GM19238 (cell line): ENCODE results near the gene KRTAP3-2.

Experiments used
- DNase-seq: peaks from one replicate; pipeline ENCODE4 v3.0.0; 2011; ENCODE audit warnings: low spot score; ENCODE audit not compliant: insufficient read length

Gene KRTAP3-2

DNA sequence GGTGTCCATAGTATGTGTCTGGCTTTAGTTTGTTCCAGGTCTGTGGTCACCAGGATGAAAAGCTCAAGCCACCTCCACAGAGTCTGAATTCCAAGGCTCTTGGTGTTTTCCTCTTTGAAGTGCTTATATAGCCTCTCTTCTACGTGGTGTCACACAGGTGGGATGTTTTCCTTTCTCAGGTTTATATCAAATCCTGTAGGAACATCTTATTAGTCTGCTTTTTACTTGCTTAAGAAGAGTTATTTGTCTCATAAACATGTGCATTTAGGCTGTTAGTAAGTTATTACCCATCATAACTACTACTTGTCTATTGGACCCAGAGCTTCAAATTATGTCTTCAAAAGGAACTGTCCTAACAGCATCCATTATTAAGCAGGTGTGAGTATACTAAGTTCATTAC, 32.9 kb downstream of the KRTAP3-2 start, which contains the start of gene KRT39:
Gene KRT39, minus strand, starts transcription at position 101 of the 400 bp plus-strand sequence. Its CDS starts 92 bp downstream, at position 9.
- no peak for DNase-seq

DNA sequence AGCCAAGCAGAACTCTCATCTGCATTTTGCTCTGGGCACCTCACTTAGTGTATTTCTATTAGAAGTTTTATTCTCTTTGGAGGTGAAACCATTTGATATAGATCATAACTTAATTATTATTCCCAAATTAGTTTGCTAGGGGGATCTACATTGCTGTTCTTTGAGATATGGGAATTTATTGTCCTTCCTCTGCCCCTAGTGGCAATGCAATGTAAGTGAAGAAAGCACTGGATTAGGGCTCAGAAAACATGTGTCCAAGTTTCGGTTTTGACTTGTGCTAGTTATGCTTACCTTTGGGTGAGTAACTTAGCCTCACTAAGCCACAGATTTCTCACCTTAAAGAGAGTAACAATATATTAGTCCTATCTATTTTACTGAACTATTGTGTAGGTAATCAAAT, 35.9 kb downstream of the KRTAP3-2 start:
- peak; percentile 5 for DNase-seq

DNA sequence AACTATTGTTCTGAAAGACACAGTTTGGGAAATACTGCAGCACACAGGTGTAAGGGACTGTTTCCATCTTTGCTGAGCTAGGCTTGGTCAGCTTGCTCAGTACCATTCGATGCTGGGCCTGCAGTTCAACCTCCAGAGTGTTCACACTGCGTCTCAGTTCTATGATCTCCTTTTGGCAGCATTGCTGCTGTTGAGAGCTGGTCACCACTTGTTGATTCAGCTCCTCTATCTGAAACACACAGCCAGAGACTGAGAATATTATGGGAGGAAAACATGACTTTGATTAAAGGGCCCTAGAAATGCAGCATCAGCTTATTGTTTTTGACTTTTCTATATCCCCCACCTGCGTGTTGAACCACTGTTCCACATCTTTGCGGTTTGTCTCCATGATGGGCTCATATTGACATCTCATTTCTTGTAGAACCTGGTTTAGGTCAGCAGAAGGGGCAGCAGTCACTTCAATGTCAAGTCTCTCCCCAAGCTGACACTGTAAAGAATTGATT, 37.6 kb downstream of the KRTAP3-2 start:
- no peak for DNase-seq

DNA sequence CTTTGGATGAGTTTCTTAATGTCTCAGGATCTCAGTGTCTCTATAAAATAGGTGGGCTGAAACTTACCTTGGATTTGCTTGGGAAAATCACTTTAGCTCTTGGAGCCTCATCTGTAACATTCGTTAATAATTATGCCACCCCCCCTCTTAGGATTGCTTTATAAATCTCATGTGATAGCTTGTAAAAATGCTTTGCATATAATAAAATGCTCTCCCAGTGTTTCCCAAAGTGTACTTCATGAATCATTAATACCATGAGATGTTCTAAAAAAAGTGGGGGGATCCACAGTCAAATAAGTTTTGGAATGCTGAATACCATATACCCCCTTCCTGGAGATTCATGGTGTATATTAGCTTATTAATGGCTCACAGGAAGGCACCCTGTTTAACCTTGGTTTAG, 38.1 kb downstream of the KRTAP3-2 start:
- DNase-seq: no peak

DNA sequence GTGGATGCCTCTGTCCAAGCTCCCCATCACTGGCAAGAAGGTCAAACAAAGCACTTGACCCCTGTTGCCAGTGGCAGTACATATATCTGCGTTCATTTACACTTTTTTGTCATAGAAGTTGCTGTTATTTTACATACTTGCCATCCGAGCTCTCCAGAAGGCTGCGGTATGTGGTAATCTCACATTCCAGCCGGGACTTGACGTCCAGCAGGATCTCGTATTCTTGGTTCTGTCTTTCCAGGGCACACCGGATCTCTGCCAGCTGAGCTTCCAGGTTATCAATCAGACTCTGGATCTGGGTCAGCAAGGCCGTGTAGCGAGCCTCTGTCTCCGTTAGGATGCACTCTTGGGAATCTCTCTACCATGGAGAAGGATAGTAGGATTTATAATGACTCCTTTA, 39.6 kb downstream of the KRTAP3-2 start:
- no peak for DNase-seq

DNA sequence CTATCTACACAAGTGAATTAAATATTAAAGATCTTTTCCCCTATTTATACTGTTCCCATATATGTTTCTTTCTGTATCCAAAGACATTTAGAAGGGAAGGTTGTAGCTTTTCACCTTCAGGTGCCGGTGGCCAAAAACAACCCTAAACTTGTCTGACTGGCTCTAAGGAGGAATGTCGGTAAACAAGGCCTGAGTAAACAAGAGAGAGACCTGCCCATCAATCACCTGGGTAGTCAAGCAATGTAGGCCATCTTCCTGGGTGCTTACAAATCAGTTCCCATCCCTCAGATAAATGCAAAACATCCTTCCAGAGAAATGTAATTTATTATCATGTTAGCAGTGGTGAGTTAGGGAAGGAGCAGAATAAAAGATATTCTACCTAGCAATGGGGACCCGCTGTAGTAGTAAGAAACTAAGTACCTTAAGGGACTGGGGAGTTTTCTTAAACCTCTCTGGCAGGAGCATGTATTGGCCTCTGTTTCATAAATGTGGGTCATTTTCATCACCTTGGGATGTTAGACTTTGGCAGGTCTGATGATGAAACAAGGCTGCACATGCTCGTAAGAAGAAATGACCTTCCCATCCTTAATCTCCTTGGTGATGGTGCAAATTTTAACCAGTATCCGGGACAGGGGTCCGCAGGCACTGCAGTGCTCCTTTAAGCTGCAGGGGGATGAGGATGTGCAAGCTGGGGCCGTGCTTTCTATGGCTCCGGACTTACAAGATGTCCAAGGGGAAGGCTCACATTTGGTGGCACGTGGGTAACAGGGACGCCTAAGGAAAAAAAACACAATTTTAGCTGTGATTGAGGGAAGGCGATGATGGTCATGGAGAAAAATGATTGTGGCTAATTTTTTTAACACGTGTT, 41.4 kb downstream of the KRTAP3-2 start:
- DNase-seq: no peak

DNA sequence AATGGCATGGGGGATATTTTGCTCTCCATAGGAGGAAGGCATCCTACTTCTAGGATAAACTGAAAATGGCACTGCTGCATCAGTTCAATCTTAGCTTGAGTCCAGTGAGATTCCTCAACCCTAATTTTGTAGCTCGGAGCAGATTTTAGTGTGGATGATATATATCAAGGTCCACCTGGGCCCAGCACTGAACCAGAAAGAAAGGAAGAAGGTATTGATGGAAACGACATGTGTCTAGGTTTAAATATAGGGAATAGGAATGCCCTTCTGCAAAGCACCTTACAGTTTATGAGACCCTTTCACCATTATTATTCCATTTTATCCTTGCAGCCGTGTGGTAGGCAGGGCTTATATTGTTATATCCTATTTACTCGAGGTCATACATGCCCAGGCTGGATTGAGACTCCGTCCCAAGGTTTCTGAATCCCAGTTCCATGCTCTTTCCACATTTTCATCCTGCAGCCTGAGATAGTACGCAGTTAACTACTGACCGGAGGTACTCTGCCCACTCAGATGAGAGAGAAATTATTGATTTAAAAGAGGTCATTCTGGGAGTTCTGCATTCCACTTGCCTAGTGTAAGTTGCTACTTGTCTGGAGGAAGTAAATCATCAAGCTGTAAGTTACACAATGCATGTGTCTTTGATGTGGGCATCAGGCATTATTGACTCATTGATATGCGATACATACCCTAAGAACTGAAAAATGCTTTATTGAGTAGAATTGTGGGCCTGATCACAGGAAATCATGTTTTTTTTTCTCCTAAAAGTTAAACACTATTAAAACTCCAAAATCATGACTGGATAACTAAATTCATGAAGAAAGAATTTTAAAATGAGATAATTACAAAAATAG, 43.1 kb downstream of the KRTAP3-2 start:
- no peak for DNase-seq

DNA sequence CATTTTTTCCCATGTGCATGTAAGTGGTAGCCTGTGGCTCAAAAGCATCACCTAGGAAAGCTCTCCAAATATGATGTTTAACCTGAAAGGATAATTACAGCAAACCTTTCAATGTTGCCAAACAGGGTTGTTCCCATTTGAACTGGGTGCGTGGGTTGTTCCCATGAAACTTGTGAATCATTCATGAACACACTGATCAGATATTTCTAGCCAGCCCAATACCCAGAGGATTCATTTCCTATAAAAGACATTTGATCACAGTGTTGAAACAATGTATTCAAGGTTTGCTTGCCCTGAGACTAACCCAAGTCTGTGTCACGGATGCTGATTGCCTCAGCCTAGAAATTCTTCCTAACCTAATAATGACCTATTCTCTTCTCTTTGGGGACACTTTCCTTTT, 45.8 kb downstream of the KRTAP3-2 start:
- DNase-seq: no peak

DNA sequence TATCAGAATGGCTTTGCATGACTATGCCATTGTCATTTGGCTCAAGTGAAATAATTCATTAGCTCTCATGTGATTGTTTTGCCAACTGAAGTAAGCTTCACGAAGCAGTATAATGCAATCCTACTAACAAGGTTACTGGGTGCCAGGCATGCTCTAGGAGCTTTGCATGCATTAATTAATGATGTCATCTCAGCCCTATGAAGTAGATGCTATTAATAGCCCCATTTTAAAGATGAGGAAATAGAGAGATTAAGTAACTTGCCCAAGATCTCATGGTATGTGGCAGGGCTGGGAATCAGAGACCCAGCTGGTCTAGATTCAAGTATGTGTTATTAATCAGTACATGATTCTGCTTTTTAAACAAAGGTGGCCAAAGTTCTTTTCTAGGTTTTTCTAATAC, 47.0 kb downstream of the KRTAP3-2 start:
- no peak for DNase-seq

DNA sequence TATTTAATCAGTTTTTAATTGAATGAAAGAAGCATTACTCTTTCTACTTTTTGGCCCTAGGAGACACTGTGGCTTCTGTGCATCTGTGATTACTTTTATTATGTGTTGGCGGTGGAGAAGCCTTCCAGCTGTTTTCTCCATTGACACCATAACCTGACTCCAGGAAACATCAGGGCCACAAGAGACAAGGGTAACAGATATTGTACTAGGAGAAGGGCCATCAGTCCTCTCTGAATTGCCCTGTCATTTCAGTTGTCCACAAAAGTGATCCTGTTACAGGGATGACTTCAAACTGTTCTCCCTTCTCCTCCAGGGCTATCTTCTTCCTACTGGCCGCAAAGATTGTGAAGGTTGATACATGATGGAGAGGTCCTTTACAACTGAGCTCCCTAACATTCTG, 47.6 kb downstream of the KRTAP3-2 start:
- no peak for DNase-seq

DNA sequence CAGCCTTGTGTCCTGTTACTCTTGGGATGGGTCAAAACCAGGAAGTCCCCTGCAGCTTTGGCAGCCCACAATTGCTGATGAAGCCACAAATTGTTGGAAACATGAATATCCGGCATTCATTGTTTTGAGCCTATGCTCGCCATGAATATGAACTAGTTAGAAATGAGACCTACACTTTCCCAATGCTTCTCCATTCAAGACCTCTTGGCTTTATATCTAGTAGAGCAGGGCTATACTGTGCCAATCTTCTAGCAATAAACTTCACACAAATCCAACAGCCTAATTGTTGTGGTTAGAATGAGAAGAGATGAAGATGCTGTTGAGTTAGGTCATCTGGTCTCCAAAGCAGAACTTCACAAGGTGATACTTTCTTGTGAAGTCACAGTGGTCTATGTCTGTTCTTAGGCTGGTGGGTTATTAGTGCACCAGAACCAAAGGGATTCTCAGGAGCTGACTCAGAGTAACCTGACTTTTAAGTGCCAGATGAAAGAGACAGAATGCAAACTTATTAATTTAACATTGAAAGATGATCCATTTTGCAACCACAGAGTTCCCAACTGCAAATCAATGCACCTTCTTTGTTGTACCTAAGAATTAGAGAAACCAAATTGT, 48.6 kb downstream of the KRTAP3-2 start:
- no peak for DNase-seq

DNA sequence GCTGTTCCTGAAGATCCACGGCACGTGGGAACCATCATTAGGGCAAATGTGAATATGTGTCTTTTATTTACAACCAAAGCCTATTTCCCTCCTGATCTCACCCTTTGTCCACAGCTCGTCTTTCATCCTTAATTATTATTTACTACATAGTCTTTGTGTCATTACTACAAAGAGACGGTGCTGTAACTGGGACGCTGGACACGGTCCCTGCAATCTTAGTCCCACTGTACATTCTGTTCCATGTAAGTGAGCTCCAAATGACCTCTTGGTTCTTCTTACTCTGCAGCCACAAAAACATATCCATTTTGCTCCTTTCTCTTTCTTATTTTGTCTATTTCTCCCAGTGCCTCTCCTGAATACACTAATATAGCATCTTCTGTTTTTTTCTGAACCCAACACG, 49.5 kb downstream of the KRTAP3-2 start:
- no peak for DNase-seq

DNA sequence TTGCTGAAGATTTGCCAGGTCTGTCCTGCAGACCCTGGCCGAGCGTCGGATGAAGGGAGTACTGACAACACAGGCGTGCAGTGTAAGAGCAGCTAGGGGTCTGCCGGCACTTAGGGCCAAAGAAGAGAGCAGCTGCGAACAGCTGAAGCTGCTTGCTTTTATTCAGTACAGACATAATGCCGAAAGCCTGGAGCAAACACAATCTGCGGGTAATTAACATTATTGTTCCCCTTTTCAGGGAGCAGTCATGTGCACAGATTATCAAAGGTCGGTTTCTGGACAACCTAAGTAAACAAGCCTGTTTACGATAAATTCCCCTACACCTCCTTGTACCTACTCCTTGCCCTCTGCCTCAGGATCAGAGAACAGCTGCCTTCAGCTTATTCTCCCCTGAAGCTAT, 50.3 kb downstream of the KRTAP3-2 start:
- DNase-seq: no peak
